ENCODE data around the gene VANGL2. TPM values are rescaled to one million over a fixed set of nuclear protein-coding genes. Genes with fewer than 3 reads are reported as not detected.

The VANGL2 gene
- total and polyA plus RNA-seq, 4 donors: 0.07 to 1.4 (median 0.12) TPM

DNA sequence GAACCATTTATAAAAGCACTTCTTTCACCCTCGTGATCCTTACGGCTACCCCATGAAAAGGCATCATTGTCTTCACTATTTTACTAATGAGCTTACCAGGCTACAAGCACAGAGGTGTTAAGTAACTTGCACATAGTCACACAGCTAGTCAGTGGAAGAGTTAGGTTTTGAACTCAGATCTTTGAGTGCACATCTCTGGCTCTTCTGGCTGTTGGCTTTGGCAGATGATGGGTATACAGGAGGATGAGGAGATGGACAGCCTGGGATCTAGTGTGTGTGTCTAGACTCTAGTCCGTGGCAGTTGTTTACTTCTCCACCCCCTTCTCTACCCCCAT, 11.6 kb downstream of the VANGL2 start:
- Histone ChIP-seq H3K27me3 (ENCODE audit: control insufficient read depth in 4 of 4, insufficient read depth in 4 of 4, low read length in 3 of 4) (peaks cover 0 to 2% (median 0%) of the 10 kb centered on the region in 4 donors), H3K4me1 (ENCODE audit: control insufficient read depth in 4 of 4, insufficient read depth in 4 of 4, low read length in 3 of 4) (no peaks in the 10 kb centered on the region), H3K36me3 (ENCODE audit: control insufficient read depth in 4 of 4, insufficient read depth in 3 of 4, low read depth in 1 of 4, low read length in 3 of 4) (no peaks in the 10 kb centered on the region), H3K27ac (ENCODE audit: low read depth in 1 of 2, low read length in 2 of 2) (no peak overlapping the region), H3K4me3 (ENCODE audit: low read depth in 1 of 3, low read length in 3 of 3) (no peak overlapping the region), H3K9ac (ENCODE audit: low read depth in 1 of 2, low read length in 2 of 2) (no peak overlapping the region), H3K9me3 (ENCODE audit: control insufficient read depth in 4 of 4, low read length in 3 of 4) (no peaks in the 10 kb centered on the region)
- no peak for TF ChIP-seq FOXA1 (IDR thresholded peaks at IDR 0.05)
- TF ChIP-seq, protein P1, sequence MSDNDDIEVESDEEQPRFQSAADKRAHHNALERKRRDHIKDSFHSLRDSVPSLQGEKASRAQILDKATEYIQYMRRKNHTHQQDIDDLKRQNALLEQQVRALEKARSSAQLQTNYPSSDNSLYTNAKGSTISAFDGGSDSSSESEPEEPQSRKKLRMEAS (IDR thresholded peaks at IDR 0.05): no peak
- 87% methylated on average over 3 of the region's 3 CpGs for WGBS
- no peak for DNase-seq (ENCODE audit: low spot score)

DNA sequence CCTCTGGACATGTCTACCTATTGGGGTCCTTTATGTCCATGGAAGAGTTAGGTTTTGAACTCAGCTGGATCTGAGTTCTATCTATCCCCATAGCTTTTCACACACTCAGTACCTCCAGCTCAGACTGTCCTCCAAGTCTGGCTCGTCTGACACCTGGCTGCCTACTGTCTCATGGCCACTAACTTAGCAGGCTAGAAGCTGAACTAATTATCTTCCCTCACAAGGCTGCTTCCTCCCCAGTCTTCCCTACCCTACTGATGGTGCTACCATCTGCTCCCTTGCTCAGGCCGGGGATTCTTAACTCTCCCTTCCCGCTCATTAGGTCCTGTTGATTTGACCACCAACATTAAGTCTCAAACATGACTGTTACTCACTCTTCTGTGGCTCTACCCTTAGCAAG, 13.4 kb downstream of the VANGL2 start:
- no peak overlapping the region for H3K4me3 ChIP-seq (ENCODE audit: low read depth in 1 of 3, low read length in 3 of 3)
- H3K27me3 ChIP-seq (ENCODE audit: control insufficient read depth in 4 of 4, insufficient read depth in 4 of 4, low read length in 3 of 4): peaks cover 0 to 2% (median 0%) of the 10 kb centered on the region in 4 donors
- H3K9ac ChIP-seq (ENCODE audit: low read depth in 1 of 2, low read length in 2 of 2): no peak overlapping the region
- H3K4me1 ChIP-seq (ENCODE audit: control insufficient read depth in 4 of 4, insufficient read depth in 4 of 4, low read length in 3 of 4): no peaks in the 10 kb centered on the region
- no peak for DNase-seq (ENCODE audit: low spot score)
- no peak overlapping the region for H3K27ac ChIP-seq (ENCODE audit: low read depth in 1 of 2, low read length in 2 of 2)
- 89% methylated on average over 3 of the region's 3 CpGs for WGBS
- H3K36me3 ChIP-seq (ENCODE audit: control insufficient read depth in 4 of 4, insufficient read depth in 3 of 4, low read depth in 1 of 4, low read length in 3 of 4): no peaks in the 10 kb centered on the region
- TF ChIP-seq GABPA (IDR thresholded peaks at IDR 0.05 in 1 of 2, conservative IDR thresholded peaks at IDR 0.05 in 1 of 2) (no peak), YY1 (IDR thresholded peaks at IDR 0.05) (no peak), EGR1 (IDR thresholded peaks at IDR 0.05; ENCODE audit: low read depth in 2 of 2) (no peak), JUND (IDR thresholded peaks at IDR 0.05) (no peak), FOXA2 (IDR thresholded peaks at IDR 0.05) (no peak), TAF1 (conservative IDR thresholded peaks at IDR 0.05) (no peak), SP1 (IDR thresholded peaks at IDR 0.05) (no peak), NR2F2 (IDR thresholded peaks at IDR 0.05) (no peak), HNF4G (IDR thresholded peaks at IDR 0.05) (no peak), RAD21 (IDR thresholded peaks at IDR 0.05) (no peak), FOXA1 (IDR thresholded peaks at IDR 0.05) (no peak), HNF4A (conservative IDR thresholded peaks at IDR 0.05) (no peak)
- TF ChIP-seq, protein P2, sequence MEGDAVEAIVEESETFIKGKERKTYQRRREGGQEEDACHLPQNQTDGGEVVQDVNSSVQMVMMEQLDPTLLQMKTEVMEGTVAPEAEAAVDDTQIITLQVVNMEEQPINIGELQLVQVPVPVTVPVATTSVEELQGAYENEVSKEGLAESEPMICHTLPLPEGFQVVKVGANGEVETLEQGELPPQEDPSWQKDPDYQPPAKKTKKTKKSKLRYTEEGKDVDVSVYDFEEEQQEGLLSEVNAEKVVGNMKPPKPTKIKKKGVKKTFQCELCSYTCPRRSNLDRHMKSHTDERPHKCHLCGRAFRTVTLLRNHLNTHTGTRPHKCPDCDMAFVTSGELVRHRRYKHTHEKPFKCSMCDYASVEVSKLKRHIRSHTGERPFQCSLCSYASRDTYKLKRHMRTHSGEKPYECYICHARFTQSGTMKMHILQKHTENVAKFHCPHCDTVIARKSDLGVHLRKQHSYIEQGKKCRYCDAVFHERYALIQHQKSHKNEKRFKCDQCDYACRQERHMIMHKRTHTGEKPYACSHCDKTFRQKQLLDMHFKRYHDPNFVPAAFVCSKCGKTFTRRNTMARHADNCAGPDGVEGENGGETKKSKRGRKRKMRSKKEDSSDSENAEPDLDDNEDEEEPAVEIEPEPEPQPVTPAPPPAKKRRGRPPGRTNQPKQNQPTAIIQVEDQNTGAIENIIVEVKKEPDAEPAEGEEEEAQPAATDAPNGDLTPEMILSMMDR (IDR thresholded peaks at IDR 0.05; ENCODE audit: low read depth, low read length, missing input control): no peak
- TF ChIP-seq, protein P3, sequence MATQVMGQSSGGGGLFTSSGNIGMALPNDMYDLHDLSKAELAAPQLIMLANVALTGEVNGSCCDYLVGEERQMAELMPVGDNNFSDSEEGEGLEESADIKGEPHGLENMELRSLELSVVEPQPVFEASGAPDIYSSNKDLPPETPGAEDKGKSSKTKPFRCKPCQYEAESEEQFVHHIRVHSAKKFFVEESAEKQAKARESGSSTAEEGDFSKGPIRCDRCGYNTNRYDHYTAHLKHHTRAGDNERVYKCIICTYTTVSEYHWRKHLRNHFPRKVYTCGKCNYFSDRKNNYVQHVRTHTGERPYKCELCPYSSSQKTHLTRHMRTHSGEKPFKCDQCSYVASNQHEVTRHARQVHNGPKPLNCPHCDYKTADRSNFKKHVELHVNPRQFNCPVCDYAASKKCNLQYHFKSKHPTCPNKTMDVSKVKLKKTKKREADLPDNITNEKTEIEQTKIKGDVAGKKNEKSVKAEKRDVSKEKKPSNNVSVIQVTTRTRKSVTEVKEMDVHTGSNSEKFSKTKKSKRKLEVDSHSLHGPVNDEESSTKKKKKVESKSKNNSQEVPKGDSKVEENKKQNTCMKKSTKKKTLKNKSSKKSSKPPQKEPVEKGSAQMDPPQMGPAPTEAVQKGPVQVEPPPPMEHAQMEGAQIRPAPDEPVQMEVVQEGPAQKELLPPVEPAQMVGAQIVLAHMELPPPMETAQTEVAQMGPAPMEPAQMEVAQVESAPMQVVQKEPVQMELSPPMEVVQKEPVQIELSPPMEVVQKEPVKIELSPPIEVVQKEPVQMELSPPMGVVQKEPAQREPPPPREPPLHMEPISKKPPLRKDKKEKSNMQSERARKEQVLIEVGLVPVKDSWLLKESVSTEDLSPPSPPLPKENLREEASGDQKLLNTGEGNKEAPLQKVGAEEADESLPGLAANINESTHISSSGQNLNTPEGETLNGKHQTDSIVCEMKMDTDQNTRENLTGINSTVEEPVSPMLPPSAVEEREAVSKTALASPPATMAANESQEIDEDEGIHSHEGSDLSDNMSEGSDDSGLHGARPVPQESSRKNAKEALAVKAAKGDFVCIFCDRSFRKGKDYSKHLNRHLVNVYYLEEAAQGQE (IDR thresholded peaks at IDR 0.05): no peak
- TF ChIP-seq, protein P1 (IDR thresholded peaks at IDR 0.05): no peak
- TF ChIP-seq, protein P4, sequence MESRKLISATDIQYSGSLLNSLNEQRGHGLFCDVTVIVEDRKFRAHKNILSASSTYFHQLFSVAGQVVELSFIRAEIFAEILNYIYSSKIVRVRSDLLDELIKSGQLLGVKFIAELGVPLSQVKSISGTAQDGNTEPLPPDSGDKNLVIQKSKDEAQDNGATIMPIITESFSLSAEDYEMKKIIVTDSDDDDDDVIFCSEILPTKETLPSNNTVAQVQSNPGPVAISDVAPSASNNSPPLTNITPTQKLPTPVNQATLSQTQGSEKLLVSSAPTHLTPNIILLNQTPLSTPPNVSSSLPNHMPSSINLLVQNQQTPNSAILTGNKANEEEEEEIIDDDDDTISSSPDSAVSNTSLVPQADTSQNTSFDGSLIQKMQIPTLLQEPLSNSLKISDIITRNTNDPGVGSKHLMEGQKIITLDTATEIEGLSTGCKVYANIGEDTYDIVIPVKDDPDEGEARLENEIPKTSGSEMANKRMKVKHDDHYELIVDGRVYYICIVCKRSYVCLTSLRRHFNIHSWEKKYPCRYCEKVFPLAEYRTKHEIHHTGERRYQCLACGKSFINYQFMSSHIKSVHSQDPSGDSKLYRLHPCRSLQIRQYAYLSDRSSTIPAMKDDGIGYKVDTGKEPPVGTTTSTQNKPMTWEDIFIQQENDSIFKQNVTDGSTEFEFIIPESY (IDR thresholded peaks at IDR 0.05): no peak
- TF ChIP-seq, protein P5, sequence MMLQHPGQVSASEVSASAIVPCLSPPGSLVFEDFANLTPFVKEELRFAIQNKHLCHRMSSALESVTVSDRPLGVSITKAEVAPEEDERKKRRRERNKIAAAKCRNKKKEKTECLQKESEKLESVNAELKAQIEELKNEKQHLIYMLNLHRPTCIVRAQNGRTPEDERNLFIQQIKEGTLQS (IDR thresholded peaks at IDR 0.05): no peak
- H3K9me3 ChIP-seq (ENCODE audit: control insufficient read depth in 4 of 4, low read length in 3 of 4): no peaks in the 10 kb centered on the region

All from liver (tissue), 9 donors.